WTC11 (cell line): ENCODE data around the gene DPP10. TPM values are rescaled to one million over a fixed set of nuclear protein-coding genes. Genes with fewer than 3 reads are reported as not detected.

Experiments
- ATAC-seq: fragments of 200-7000 bp; cut with Tn5 transposase; 2 replicates; pipeline ENCODE4 v1.10.0; 2021; ENCODE audit warnings: mild to moderate bottlenecking, moderate library complexity
- CTCF ChIA-PET: fragments of 300-600 bp; sonication (Branson Sonifier 250); formaldehyde crosslinking; loops from one replicate; lab custom pipeline; 2021; ENCODE audit warnings: antibody characterized with exemption; lab: Charles Lee
- POLR2A ChIA-PET: fragments of 350-600 bp; sonication (Branson Sonifier 250); formaldehyde crosslinking; loops from one replicate; lab custom pipeline; 2021; ENCODE audit warnings: antibody characterized with exemption; lab: Charles Lee
- DNase-seq: peaks from one replicate; pipeline ENCODE4 v3.0.0; 2021; ENCODE audit warnings: low spot score
- H3K27ac Mint-ChIP-seq: 2 replicates; pipeline ENCODE4 v1.8.0; 2021; ENCODE audit warnings: mixed read lengths
- H3K27me3 Mint-ChIP-seq: 2 replicates; pipeline ENCODE4 v1.8.0; 2021; ENCODE audit warnings: low read depth, mild to moderate bottlenecking, moderate library complexity, mixed read lengths
- H3K36me3 Mint-ChIP-seq: 2 replicates; pipeline ENCODE4 v1.8.0; 2021; ENCODE audit warnings: mixed read lengths
- H3K4me1 Mint-ChIP-seq: 2 replicates; pipeline ENCODE4 v1.8.0; 2022; ENCODE audit warnings: mixed read lengths
- H3K4me3 Mint-ChIP-seq: 2 replicates; pipeline ENCODE4 v1.8.0; 2021; ENCODE audit warnings: mild to moderate bottlenecking, moderate library complexity, mixed read lengths
- H3K9me3 Mint-ChIP-seq: 2 replicates; pipeline ENCODE4 v1.8.0; 2021; ENCODE audit warnings: mixed read lengths
- ATF1 ChIP-seq: sonication (generic); formaldehyde crosslinking; IDR thresholded peaks from 2 replicates; pipeline ENCODE4 v1.8.1; 2023; ENCODE audit warnings: mild to moderate bottlenecking, moderate library complexity, missing genetic modification reagents
- ATF3 ChIP-seq: sonication (generic); formaldehyde crosslinking; conservative IDR thresholded peaks from 2 replicates; pipeline ENCODE4 v1.8.1; 2022; ENCODE audit warnings: mild to moderate bottlenecking, missing genetic modification reagents
- CBFB ChIP-seq: sonication (generic); formaldehyde crosslinking; IDR thresholded peaks from 2 replicates; pipeline ENCODE4 v1.8.1; 2022; ENCODE audit warnings: mild to moderate bottlenecking, low read depth, missing genetic modification reagents
- CREB1 ChIP-seq: sonication (generic); formaldehyde crosslinking; IDR thresholded peaks from 2 replicates; pipeline ENCODE4 v1.8.0; 2023; ENCODE audit warnings: mild to moderate bottlenecking, missing genetic modification reagents
- CTCF ChIP-seq: fragments of 200-600 bp; IDR thresholded peaks from 2 replicates; pipeline ENCODE4 v1.8.0; 2022; ENCODE audit warnings: antibody characterized with exemption
- ELF4 ChIP-seq: sonication (generic); formaldehyde crosslinking; IDR thresholded peaks from 2 replicates; pipeline ENCODE4 v1.8.1; 2022; ENCODE audit warnings: low read depth, mild to moderate bottlenecking, moderate library complexity, missing genetic modification reagents
- EMX1 ChIP-seq: fragments of 250-450 bp; sonication (Bioruptor Pico); IDR thresholded peaks from 2 replicates; pipeline ENCODE4 v1.8.0; 2021; ENCODE audit warnings: mild to moderate bottlenecking
- FOXJ3 ChIP-seq: sonication (generic); formaldehyde crosslinking; IDR thresholded peaks from 2 replicates; pipeline ENCODE4 v1.9.0; 2021; ENCODE audit warnings: missing genetic modification reagents, mild to moderate bottlenecking, borderline replicate concordance
- FOXP1 ChIP-seq: sonication (generic); formaldehyde crosslinking; IDR thresholded peaks from 2 replicates; pipeline ENCODE4 v1.8.0; 2022; ENCODE audit warnings: missing genetic modification reagents, mild to moderate bottlenecking, moderate library complexity, borderline replicate concordance
- GABPB1 ChIP-seq: sonication (generic); formaldehyde crosslinking; IDR thresholded peaks from 2 replicates; pipeline ENCODE4 v1.8.1; 2023; ENCODE audit warnings: mild to moderate bottlenecking, missing genetic modification reagents
- HMGA2 ChIP-seq: fragments of 250-450 bp; sonication (Bioruptor Pico); IDR thresholded peaks from 2 replicates; pipeline ENCODE4 v1.4.0; 2021; ENCODE audit warnings: mild to moderate bottlenecking, moderate library complexity
- RORB ChIP-seq: fragments of 250-450 bp; sonication (Bioruptor Pico); IDR thresholded peaks from 2 replicates; pipeline ENCODE4 v1.9.0; 2021; ENCODE audit warnings: mild to moderate bottlenecking
- SMAD3 ChIP-seq: sonication (generic); formaldehyde crosslinking; IDR thresholded peaks from 2 replicates; pipeline ENCODE4 v1.8.0; 2022; ENCODE audit warnings: missing genetic modification reagents, mild to moderate bottlenecking, borderline replicate concordance
- TCF7 ChIP-seq: sonication (generic); formaldehyde crosslinking; IDR thresholded peaks from 2 replicates; pipeline ENCODE4 v1.8.0; 2022; ENCODE audit warnings: mild to moderate bottlenecking, low read depth, missing genetic modification reagents, moderate library complexity
- TP53 ChIP-seq: sonication (generic); formaldehyde crosslinking; IDR thresholded peaks from 2 replicates; pipeline ENCODE4 v1.8.1; 2023; ENCODE audit warnings: mild to moderate bottlenecking, missing genetic modification reagents
- USF2 ChIP-seq: sonication (generic); formaldehyde crosslinking; IDR thresholded peaks from 2 replicates; pipeline ENCODE4 v1.8.1; 2023; ENCODE audit warnings: mild to moderate bottlenecking, missing genetic modification reagents, moderate library complexity
- ZNF121 ChIP-seq: sonication (generic); formaldehyde crosslinking; IDR thresholded peaks from 2 replicates; pipeline ENCODE4 v1.8.0; 2023; ENCODE audit warnings: missing genetic modification reagents
- ZNF232 ChIP-seq: sonication (generic); formaldehyde crosslinking; IDR thresholded peaks from 2 replicates; pipeline ENCODE4 v1.8.0; 2022; ENCODE audit warnings: mild to moderate bottlenecking, missing genetic modification reagents
- ZNF532 ChIP-seq: fragments of 250-450 bp; sonication (Bioruptor Pico); IDR thresholded peaks from 2 replicates; pipeline ENCODE4 v1.9.0; 2021; ENCODE audit warnings: mild to moderate bottlenecking, borderline replicate concordance
- total RNA-seq: library from RNA; stranded (reverse); gene quantifications from 3 replicates; pipeline ENCODE4 v1.2.3, GENCODE V29; 2021

DPP10 gene
- total RNA-seq, 1 experiment from 2014 or later: 4.0 TPM

DNA sequence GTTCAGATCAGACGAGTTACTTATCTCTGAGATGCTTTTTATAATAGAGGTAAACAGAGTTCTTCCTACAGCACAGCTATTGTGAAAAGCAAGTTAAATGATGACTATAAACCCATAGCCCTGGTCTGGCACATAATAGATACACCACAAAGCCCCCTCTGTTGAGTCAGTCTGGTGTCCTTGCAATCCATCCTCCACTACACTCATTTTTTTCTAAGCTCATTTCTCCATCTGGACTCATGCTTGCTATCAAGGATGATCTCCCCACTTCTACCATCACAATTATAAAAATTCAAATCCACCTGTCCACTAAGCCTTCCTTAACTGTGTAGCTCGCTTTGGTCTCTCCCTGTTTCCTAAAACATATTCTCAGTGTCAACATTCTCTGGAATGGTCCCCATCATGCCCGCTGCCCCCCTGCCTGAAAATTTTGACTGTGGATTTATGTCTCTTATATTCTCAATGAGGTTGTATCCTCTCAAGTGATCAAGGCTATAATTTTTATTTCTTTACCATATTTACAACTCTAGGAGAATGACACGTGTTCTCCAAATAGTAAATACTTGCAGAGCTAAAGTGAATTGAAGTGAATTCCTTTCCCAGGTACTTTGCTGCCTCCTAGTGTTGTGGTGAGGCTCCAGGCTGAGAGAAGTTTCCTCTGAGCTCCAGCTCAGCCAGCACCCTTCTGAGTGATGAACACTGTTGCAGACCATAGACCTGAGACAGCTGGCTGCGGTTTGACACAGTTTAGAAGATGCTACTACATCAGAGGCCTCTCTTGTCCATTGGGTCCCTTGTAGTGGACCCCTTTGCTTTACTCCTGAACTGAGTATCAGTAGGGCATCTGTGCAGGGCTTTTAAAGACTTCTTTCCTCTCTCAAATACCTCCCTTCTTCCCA is 108.7 kb downstream of the DPP10 start (continued):
- no peak for TF ChIP-seq FOXJ3 (CRISPR knock-in tag)
- no peak for TF ChIP-seq USF2 (CRISPR knock-in tag)
- TF ChIP-seq ELF4: no peak
- no peak for TF ChIP-seq CTCF
- TF ChIP-seq RORB: no peak
- TF ChIP-seq TCF7 (CRISPR knock-in tag): no peak

DNA sequence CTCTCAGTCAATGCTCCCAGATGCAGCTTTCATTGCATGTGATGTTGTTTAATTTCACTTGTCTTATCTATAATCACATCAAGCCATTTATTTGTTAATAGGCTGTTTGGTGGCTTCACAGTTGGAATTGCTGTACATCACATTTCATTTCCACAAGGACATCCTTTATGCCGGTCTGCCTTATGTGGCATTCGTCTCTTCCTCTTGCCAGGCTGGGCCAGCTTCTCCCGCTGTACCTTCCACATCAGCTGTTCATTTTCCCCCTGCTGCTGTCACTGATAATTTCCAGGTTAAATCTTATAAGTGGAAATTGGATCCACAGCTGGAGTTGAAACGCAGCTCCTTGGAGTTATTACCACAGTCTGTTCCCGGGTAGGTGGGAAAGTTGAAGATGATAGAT is 110.6 kb downstream of the DPP10 start:
- CTCF ChIA-PET: no interaction called here
- Mint-ChIP-seq H3K27ac (no peak overlapping the region), H3K36me3 (peaks cover 9% of the 10 kb centered on the region), H3K4me1 (peaks cover 8% of the 10 kb centered on the region; the same call in 1 of the 2 replicates), H3K4me3 (no peak overlapping the region)
- POLR2A ChIA-PET: no interaction called here
- ATAC-seq: no peak
- no peak for TF ChIP-seq ZNF532 (CRISPR knock-in tag)
- no peak for TF ChIP-seq HMGA2 (CRISPR knock-in tag)
- no peak for TF ChIP-seq ATF3
- TF ChIP-seq TP53 (CRISPR knock-in tag): no peak
- TF ChIP-seq ZNF232 (CRISPR knock-in tag): no peak
- no peak for TF ChIP-seq FOXP1 (CRISPR knock-in tag)
- no peak for TF ChIP-seq EMX1 (CRISPR knock-in tag)
- TF ChIP-seq GABPB1: no peak
- TF ChIP-seq ATF1: no peak
- no peak for TF ChIP-seq SMAD3 (CRISPR knock-in tag)
- TF ChIP-seq ZNF121: no peak
- TF ChIP-seq FOXJ3 (CRISPR knock-in tag): no peak
- no peak for TF ChIP-seq CREB1
- no peak for TF ChIP-seq CBFB (CRISPR knock-in tag)
- TF ChIP-seq, all 79 proteins: peak for 0
- DNase-seq: no peak
- H3K27me3 Mint-ChIP-seq: no peaks in the 10 kb centered on the region; the same call in 1 of the 2 replicates
- H3K9me3 Mint-ChIP-seq: peaks cover 38% of the 10 kb centered on the region
